Measurements from ENCODE around the gene ITGB2.

GRCh38 chr21:44849616-44850130 is 71.0 kb downstream of the ITGB2 start:
- TF ChIP-seq CTCF (IDR thresholded peaks at IDR 0.05) (no peak), POLR2A (IDR thresholded peaks at IDR 0.05) (no peak)
